NCI-H226 (cell line): ENCODE results near the gene FKBP5.
"Not testable (repeated sequence)": the region's sequence is repeated elsewhere in the genome, so short reads cannot be mapped to it uniquely, and the experiment has no call there.

Experiments
- DNase-seq: peaks from one replicate; pipeline ENCODE4 v3.0.0-alpha.2; 2015

FKBP5 gene

GRCh38 chr6:35605600-35605999 is 83.1 kb downstream of the FKBP5 start:
- no peak for DNase-seq

DNA sequence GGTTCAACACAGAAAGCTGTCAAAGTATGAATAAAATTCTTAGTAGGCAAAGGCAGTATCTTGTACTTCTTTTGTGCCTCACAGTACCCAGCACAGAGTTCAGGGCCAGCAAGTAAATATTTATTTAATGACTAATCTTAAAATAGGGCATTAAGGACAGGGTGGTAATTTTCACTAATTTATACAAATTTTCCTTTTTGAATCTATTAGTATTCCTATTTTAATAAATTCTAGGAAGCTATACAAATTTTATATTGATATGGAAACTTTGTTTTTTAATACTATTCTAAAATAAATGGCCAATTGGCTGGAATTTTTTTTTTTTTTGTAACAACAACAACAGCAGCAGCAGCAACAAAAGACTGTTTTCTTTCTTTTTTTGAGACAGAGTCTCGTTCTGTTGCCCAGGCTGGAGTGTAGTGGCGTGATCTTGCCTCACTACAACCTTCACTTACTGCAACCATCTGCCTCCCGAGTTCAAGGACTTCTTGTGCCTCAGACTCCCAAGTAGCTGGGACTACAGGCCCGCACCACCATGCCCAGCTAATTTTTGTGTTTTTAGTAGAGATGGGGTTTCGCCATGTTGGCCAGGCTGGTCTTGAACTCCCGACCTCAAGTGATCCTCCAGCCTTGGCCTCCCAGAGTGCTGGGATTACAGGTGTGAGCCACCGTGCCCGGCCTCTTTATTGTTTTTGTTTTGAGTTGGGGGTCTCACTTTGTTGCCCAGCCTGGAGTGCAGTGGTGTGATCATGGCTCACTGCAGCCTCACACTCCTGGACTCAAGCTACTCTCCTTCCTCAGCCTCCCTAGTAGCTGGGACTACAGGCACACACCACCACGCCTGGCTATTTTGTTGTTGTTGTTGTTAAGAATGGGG is 85.2 kb downstream of the FKBP5 start:
- DNase-seq = no peak

- DNase-seq = peak; percentile 74
These were observed 86.4 kb downstream of the FKBP5 start for GRCh38 chr6:35602133-35602946.

DNA sequence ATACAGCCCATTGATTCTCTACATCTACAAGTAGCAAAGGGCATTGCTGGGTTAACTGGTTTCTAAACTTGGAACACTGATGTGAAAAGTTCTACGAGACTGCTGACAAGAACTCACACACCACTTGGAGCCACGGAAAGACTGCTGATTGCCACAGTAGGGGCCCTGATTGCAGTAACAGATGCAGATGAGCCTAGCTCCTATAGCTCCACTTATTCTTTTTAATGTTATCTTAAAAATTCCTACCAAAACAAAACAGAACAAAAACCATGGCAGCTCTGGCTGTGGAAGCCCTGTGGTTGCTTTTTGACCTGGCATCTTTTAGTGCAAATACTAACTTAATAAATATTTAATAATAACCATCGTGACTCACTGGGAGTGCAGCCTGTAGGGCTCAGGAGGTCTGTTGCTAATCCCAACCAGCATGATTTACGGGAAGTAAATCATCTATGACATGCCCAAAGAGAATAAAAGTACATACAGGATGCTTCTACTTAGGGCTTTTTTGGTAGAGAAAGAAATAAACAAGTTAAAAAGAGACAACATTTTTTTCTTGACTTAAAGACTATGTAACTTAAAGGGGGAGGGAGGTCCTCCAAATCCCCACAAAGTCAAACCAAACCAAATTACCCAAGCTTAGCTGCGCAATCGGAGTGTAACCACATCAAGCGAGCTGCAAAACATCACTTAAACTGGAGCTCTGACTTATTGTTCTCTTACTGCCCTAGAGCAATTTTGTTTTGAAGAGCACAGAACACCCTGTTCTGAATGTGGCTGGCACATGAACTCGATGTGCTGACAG is 87.2 kb downstream of the FKBP5 start:
- DNase-seq = peak; percentile 75

- DNase-seq = no peak
These were observed 88.0 kb downstream of the FKBP5 start for GRCh38 chr6:35600659-35601125.

DNA sequence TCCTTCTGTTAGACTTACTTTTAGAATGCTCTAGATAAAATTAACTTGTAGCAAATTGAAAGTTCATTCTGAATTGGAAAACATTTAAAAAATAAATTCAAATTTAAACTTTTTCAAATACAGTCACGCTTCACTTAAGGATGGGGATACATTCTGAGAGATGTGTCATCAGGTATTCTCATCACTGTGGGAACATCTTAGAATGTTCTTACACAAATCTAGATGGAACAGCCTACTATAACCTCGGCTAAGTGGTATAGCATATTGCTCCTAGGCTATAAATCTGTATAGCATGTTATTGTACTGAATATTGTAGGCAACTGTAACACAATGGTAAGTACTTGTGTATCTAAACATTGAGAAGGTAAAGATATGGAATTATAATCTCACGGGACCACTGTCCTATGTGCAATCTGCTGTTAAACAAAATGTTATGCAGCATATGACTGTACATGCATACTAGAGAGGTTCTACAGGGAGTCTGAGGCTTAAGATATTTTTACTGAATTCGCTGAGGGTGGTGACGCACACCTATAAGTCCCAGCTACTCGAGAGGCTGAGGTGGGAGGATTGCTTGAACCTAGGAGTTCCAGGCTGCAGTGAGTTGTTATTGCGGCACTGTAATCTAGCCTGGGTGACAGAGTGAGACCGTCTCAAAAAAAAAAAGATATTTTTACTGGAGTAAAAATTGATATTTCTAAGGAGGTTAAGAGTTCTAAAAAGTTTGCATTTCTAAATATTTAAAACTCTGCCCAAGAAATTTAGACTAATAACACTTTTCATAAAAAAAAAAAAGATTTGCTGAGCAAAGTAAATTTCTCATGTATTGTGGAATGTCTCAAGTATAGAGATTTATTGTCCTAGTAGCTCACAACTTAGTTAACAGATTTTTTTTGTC is 88.7 kb downstream of the FKBP5 start:
- DNase-seq = no peak

GRCh38 chr6:35598621-35599020 is 90.1 kb downstream of the FKBP5 start:
- DNase-seq = not testable (repeated sequence)

DNA sequence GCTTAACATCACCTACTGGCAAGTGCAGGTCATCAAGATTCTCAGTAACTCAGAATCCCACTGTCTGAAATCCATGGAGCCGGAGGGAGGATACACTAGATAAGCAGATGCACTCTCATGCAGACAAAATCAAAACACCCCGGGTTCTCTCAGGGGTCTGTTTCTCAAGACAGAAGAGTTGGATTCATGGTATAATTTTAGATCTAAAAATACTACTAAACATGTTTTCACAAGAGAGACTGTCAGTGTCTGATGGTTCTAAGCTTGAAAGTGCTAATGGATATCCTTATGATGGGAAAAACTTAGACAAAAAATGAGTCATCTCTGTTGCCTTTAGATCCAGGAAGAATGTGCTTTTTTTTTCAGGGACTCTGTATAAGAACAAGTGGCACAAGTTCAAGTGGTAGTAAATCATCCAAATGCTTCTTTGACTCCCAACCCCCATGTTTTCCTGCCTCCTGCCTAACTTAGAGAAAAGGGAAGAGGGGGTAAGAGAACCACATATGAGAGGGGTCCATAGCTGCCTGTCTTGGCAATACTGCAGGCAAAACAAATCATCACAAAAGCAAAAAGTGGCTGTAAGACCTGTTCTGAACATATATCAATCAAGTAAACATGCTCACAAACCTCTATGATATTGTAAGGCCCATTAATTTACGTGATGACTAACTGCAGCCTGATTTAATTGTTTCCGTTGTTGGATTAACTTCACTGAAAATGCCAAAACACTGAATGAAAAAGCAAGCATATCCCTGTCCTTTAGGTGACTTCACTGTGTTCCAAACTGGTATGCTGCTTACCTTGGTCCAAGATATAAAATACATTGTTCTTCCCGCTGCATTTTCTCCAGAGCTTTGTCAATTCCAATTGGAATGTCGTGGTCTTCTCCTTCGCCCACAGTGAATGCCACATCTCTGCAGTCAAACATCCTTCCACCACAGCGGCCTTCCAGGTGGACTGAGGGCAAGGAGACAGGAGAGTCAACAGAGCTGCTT is 92.0 kb downstream of the FKBP5 start:
- DNase-seq = peak; percentile 77

GRCh38 chr6:35594503-35595186 is 94.1 kb downstream of the FKBP5 start:
- no peak for DNase-seq

GRCh38 chr6:35592178-35592577 is 96.5 kb downstream of the FKBP5 start:
- DNase-seq = no peak

GRCh38 chr6:35590622-35591066 is 98.1 kb downstream of the FKBP5 start:
- no peak for DNase-seq

DNA sequence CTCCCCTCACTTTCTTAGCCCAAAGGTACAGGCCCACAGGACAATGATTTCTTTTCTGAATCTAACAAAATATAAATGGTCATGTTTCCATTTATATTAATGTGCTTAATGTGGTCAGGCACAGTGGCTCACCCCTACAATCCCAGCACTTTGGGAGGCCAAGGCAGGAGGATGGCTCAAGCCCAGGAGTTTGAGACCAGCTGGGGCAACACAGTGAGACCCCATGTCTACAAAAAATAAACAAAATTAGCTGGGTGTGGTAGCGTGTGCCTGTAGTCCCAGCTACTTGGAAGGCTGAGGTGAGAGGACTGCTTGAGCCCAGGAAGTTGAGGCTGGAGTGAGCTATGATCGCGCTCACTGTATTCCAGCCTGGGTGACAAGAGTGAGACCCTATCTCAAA is 98.8 kb downstream of the FKBP5 start:
- no peak for DNase-seq

GRCh38 chr6:35589201-35589739 is 99.4 kb downstream of the FKBP5 start:
- no peak for DNase-seq

GRCh38 chr6:35587167-35587566 is 101.5 kb downstream of the FKBP5 start:
- no peak for DNase-seq

GRCh38 chr6:35586542-35586941 is 102.2 kb downstream of the FKBP5 start:
- DNase-seq = no peak

- no peak for DNase-seq
These were observed 103.1 kb downstream of the FKBP5 start for GRCh38 chr6:35585658-35586057.

- peak; percentile 25 for DNase-seq
These were observed 104.6 kb downstream of the FKBP5 start for GRCh38 chr6:35583893-35584688.

DNA sequence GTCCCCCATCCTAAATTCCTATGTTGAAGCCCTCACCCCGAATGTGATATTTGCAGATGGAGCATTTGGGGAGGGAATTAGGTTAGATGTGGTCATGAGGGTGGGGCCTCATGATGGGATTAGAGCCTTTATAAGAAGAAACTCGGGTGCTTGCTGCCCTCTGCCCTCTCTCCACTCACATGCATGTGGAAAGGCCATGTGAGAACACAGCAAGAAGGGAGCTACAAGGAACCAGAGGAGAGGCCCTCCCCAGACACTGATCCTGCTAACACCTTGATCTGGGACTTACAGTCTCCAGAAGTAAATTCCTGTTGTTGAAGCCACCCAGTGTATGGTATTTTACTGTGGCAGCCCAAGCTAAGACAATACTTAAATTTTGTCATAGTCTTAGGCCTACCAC is 106.4 kb downstream of the FKBP5 start:
- no peak for DNase-seq

- DNase-seq = no peak
These were observed 107.1 kb downstream of the FKBP5 start for GRCh38 chr6:35581633-35582032.
